Measurements from ENCODE around the gene CFAP68. TPM values are rescaled to one million over a fixed set of nuclear protein-coding genes. Genes with fewer than 3 reads are reported as not detected.

The CFAP68 gene
- total and polyA plus RNA-seq, 9 of the 15 experiments (the other 6 are each of a cell fraction or from before 2014, with no cell fraction given) = 22.8 to 72.3 (median 52.5) TPM

GRCh38 chr11:111879637-111879960, 258 bp downstream of the CFAP68 start (continued):
- TF ChIP-seq CEBPG (CRISPR knock-in tag; IDR thresholded peaks at IDR 0.05) (no peak), CEBPG (tag; conservative IDR thresholded peaks at IDR 0.05 in 1 of 2, IDR thresholded peaks at IDR 0.05 in 1 of 2) (no peak), CTBP1 (IDR thresholded peaks at IDR 0.05; ENCODE audit: borderline replicate concordance) (no peak), E2F5 (CRISPR knock-in tag; IDR thresholded peaks at IDR 0.05) (no peak), ZNF224 (CRISPR knock-in tag; IDR thresholded peaks at IDR 0.05) (no peak), ZNF174 (CRISPR knock-in tag; IDR thresholded peaks at IDR 0.05) (no peak), ZNF766 (CRISPR knock-in tag; conservative IDR thresholded peaks at IDR 0.05) (peak; percentile 50; the same call in 1 of the 2 replicates), SRF (CRISPR knock-in tag; IDR thresholded peaks at IDR 0.05) (no peak), NFRKB (IDR thresholded peaks at IDR 0.05; ENCODE audit: low read depth) (no peak), SUPT5H (IDR thresholded peaks at IDR 0.05) (no peak), CEBPZ (IDR thresholded peaks at IDR 0.05; ENCODE audit: borderline replicate concordance, low read depth, low read length) (no peak), NR0B1 (IDR thresholded peaks at IDR 0.05; ENCODE audit: partially characterized antibody) (no peak), ZNF431 (CRISPR knock-in tag; IDR thresholded peaks at IDR 0.05) (no peak), CREB1 (IDR thresholded peaks at IDR 0.05) (no peak), CREB1 (CRISPR knock-in tag; IDR thresholded peaks at IDR 0.05) (no peak), MXI1 (IDR thresholded peaks at IDR 0.05; ENCODE audit: low read depth, low read length) (no peak), BACH1 (tag; IDR thresholded peaks at IDR 0.05) (peak; percentile 25; the same call in 1 of the 2 replicates), SP2 (IDR thresholded peaks at IDR 0.05; ENCODE audit: extremely low read depth, low read depth, low read length, poor library complexity, severe bottlenecking) (no peak), KDM1A (IDR thresholded peaks at IDR 0.05) (no peak), MYNN (IDR thresholded peaks at IDR 0.05) (no peak), MYNN (CRISPR knock-in tag; IDR thresholded peaks at IDR 0.05) (no peak)
